Psoas muscle (tissue), 8 donors: ENCODE measurements around the gene MTTP. TPM values are rescaled to one million over a fixed set of nuclear protein-coding genes. Genes with fewer than 3 reads are reported as not detected.

ENCODE experiments used
- ATAC-seq, 4 donors: fragments of 200-7000 bp; cut with Tn5 transposase; one replicate each; pipeline ENCODE4 v1.9.1; 2020; ENCODE audit warnings: moderate library complexity in 3 of 4, mild to moderate bottlenecking in 2 of 4
- DNase-seq, 2 donors: peaks; one replicate each; pipeline ENCODE4 v3.0.0-alpha.2; 2020
- H3K27ac ChIP-seq: fragments of 200-600 bp; one replicate; pipeline ENCODE4 v1.8.0; 2022
- H3K27me3 ChIP-seq, 3 donors: fragments of 200-600 bp in 1 of 3; one replicate each; pipeline versions ENCODE4 v1.6.1 to v1.8.0; 2013 to 2022; ENCODE audit warnings: low read length in 2 of 3, mild to moderate bottlenecking in 2 of 3, moderate library complexity in 1 of 3; ENCODE audit not compliant: insufficient read depth in 3 of 3
- H3K36me3 ChIP-seq, 2 donors: fragments of 200-600 bp in 1 of 2; one replicate each; pipeline versions ENCODE4 v1.6.1 to v1.8.0; 2013 to 2022; ENCODE audit warnings: low read depth in 1 of 2, mild to moderate bottlenecking in 1 of 2, moderate library complexity in 1 of 2; ENCODE audit not compliant: insufficient read depth in 1 of 2
- H3K4me1 ChIP-seq: fragments of 200-600 bp; one replicate; pipeline ENCODE4 v1.8.0; 2022
- H3K4me3 ChIP-seq: fragments of 200-600 bp; one replicate; pipeline ENCODE4 v1.8.0; 2022; ENCODE audit warnings: mild to moderate bottlenecking
- H3K9me3 ChIP-seq: fragments of 200-600 bp; one replicate; pipeline ENCODE4 v1.8.0; 2022
- CTCF ChIP-seq: fragments of 200-600 bp; IDR thresholded peaks from one replicate; pipeline ENCODE4 v1.8.0; 2022; ENCODE audit warnings: antibody characterized with exemption
- WGBS, 3 donors: extraction: QIAGEN DNeasy Blood & Tissue Kit; methylation state at CpG; one replicate each; pipeline versions ENCODE4 v1.1.6 to v1.1.7; 2013; 5-methylcytosine and 5-hydroxymethylcytosine counted together
- intact Hi-C, 2 donors: fragments of 100-400 bp; cut with DNase I; formaldehyde crosslinking; loops; one replicate each; pipeline versions ENCODE4 v1.11.0 to v1.14.2; 2022
- polyA plus RNA-seq, 3 donors: library from polyadenylated mRNA; stranded (reverse); fragments of 200-250 nt; gene quantifications; one replicate each; pipeline ENCODE4 v1.2.3, GENCODE V29; 2013
- total RNA-seq, 4 donors: library from RNA; stranded (reverse); fragmentation: NEBNext Ultra II Directional in 2 of 4; extraction: Animal tissue kit (Norgen Biotek cat#: 25700) in 2 of 4; gene quantifications; one replicate each; pipeline versions ENCODE4 v1.2.1 to v1.2.4, GENCODE V29; 2021 to 2023
- donor health status: healthy with polysubstance abuse.
- donor health status: DM: no; HTN: no; CAD: no; lungs with moderate emphysema.
- donor health status: Bipolar disorder and iron deficiency.
- donor health status: healthy.
- donor health status: DM: yes; HTN: yes; CAD: no.
- donor health status: DM: no; HTN: no; CAD: no.
- donor health status: DM: no; HTN: no; CAD: no.
- donor health status: DM: yes; HTN: yes; CAD: no.

MTTP gene
- total and polyA plus RNA-seq, 7 donors: 0.04 to 0.99 (median 0.28) TPM

- intact Hi-C loops: no loop called here
- DNase-seq: no peak
- no peak for TF ChIP-seq CTCF
Observed at GRCh38 chr4:99630857-99631360, 56.3 kb downstream of the MTTP start.

GRCh38 chr4:99633772-99634171 is 59.1 kb downstream of the MTTP start:
- 73 to 84% (median 74%) methylated on average over 14 of the region's 14 CpGs for WGBS, 3 donors
- Histone ChIP-seq H3K36me3 (no peaks in the 10 kb centered on the region), H3K27me3 (no peaks in the 10 kb centered on the region), H3K4me3 (no peak overlapping the region), H3K9me3 (no peaks in the 10 kb centered on the region), H3K4me1 (peaks cover 33% of the 10 kb centered on the region), H3K27ac (peak overlapping the region; percentile 99)
- intact Hi-C loops: no loop called here
- DNase-seq (peak in 1 of 2 donors; percentile 60), ATAC-seq (peak; percentile 78 to 90 (median 86))
- TF ChIP-seq CTCF: no peak

More at GRCh38 chr4:99630857-99631360, 56.3 kb downstream of the MTTP start:
- no peak for ATAC-seq
- Histone ChIP-seq H3K9me3 (no peaks in the 10 kb centered on the region), H3K27ac (peak overlapping the region; percentile 99), H3K27me3 (no peaks in the 10 kb centered on the region), H3K4me3 (no peak overlapping the region), H3K36me3 (no peaks in the 10 kb centered on the region), H3K4me1 (peaks cover 33% of the 10 kb centered on the region)
- 46 to 87% (median 62%) methylated on average over 1 of the region's 1 CpG for WGBS, 3 donors

GRCh38 chr4:99634742-99635360 is 60.2 kb downstream of the MTTP start:
- no peak for DNase-seq
- no peaks in the 10 kb centered on the region for H3K27me3 ChIP-seq
- H3K4me1 ChIP-seq: peaks cover 40% of the 10 kb centered on the region
- 57 to 59% (median 58%) methylated on average over 1 of the region's 1 CpG for WGBS, 3 donors
- no peaks in the 10 kb centered on the region for H3K9me3 ChIP-seq
- ATAC-seq: peak; percentile 37 to 68 (median 50)
- no peak overlapping the region for H3K4me3 ChIP-seq
- intact Hi-C loops: no loop called here
- H3K27ac ChIP-seq: peak overlapping the region; percentile 99
- no peak for TF ChIP-seq CTCF
- H3K36me3 ChIP-seq: peaks cover 0 to 1% of the 10 kb centered on the region in 2 donors

GRCh38 chr4:99635601-99636000 is 61.0 kb downstream of the MTTP start:
- ATAC-seq: no peak
- peaks cover 0 to 4% of the 10 kb centered on the region in 2 donors for H3K36me3 ChIP-seq
- TF ChIP-seq CTCF: no peak
- H3K27me3 ChIP-seq: no peaks in the 10 kb centered on the region
- H3K4me3 ChIP-seq: no peak overlapping the region
- DNase-seq: no peak
- no peaks in the 10 kb centered on the region for H3K9me3 ChIP-seq
- H3K27ac ChIP-seq: peak overlapping the region; percentile 99
- intact Hi-C loops: no loop called here
- 44 to 61% (median 52%) methylated on average over 3 of the region's 3 CpGs for WGBS, 3 donors
- peaks cover 42% of the 10 kb centered on the region for H3K4me1 ChIP-seq

GRCh38 chr4:99636422-99636821 is 61.8 kb downstream of the MTTP start:
- Histone ChIP-seq H3K36me3 (peaks cover 0 to 4% of the 10 kb centered on the region in 2 donors), H3K9me3 (no peaks in the 10 kb centered on the region), H3K4me1 (peaks cover 42% of the 10 kb centered on the region), H3K27me3 (no peaks in the 10 kb centered on the region), H3K27ac (peak overlapping the region; percentile 99), H3K4me3 (no peak overlapping the region)
- TF ChIP-seq CTCF: no peak
- ATAC-seq (no peak), DNase-seq (no peak)
- intact Hi-C loops: no loop called here
- 53 to 55% (median 54%) methylated on average over 2 of the region's 2 CpGs for WGBS, 3 donors
